Gastrocnemius medialis (tissue), 4 donors: ENCODE data around the gene S100A11. TPM values are rescaled to one million over a fixed set of nuclear protein-coding genes. Genes with fewer than 3 reads are reported as not detected.

Experiments used
- ATAC-seq, 2 donors: fragments of 150-250 bp; one replicate each; pipeline ENCODE4 v1.9.1; 2016
- DNase-seq, 2 donors: peaks; one replicate each; pipeline ENCODE4 v3.0.0-alpha.2; 2019
- H3K27ac ChIP-seq, 4 donors: fragments of 200-600 bp; sonication (generic); 1 replicate in 1 of 4; 2 replicates in 3 of 4; pipeline ENCODE4 v1.5.1; 2016 to 2018; ENCODE audit warnings: mild to moderate bottlenecking in 2 of 4, moderate library complexity in 1 of 4
- H3K27me3 ChIP-seq, 3 donors: fragments of 200-600 bp; sonication (generic) in 2 of 3; 1 replicate in 1 of 3; 2 replicates in 2 of 3; pipeline versions ENCODE4 v1.5.1 to v1.6.0; 2016 to 2019; ENCODE audit warnings: mild to moderate bottlenecking in 1 of 3, moderate library complexity in 1 of 3
- H3K36me3 ChIP-seq, 2 donors: fragments of 200-600 bp; sonication (generic) in 1 of 2; one replicate each; pipeline ENCODE4 v1.5.1; 2017 to 2018
- H3K4me1 ChIP-seq, 2 donors: fragments of 200-600 bp; sonication (generic) in 1 of 2; one replicate each; pipeline ENCODE4 v1.5.1; 2016 to 2017; ENCODE audit warnings: mild to moderate bottlenecking in 2 of 2
- H3K4me3 ChIP-seq, 4 donors: fragments of 200-600 bp; sonication (generic) in 3 of 4; 1 replicate in 1 of 4; 2 replicates in 3 of 4; pipeline ENCODE4 v1.5.1; 2016 to 2019; ENCODE audit warnings: mild to moderate bottlenecking in 2 of 4
- H3K9me3 ChIP-seq, 3 donors: fragments of 200-600 bp; sonication (generic) in 2 of 3; 1 replicate in 1 of 3; 2 replicates in 2 of 3; pipeline ENCODE4 v1.5.1; 2016 to 2019
- POLR2A ChIP-seq, 2 donors: fragments of 450-650 bp; IDR thresholded peaks; one replicate each; pipeline ENCODE4 v1.6.1; 2017; ENCODE audit warnings: antibody characterized with exemption in 2 of 2, mild to moderate bottlenecking in 2 of 2, moderate library complexity in 2 of 2
- in situ Hi-C, 4 donors: fragments of 200-750 bp; cut with MboI; loops; one replicate each; pipeline versions ENCODE4 v1.15.0 to v1.8.0; 2017; ENCODE audit warnings: low sequenced_read_pairs in 4 of 4
- intact Hi-C: fragments of 100-400 bp; cut with DNase I; formaldehyde crosslinking; loops from one replicate; pipeline ENCODE4 v1.15.1; 2023; ENCODE audit warnings: low total_unique reads
- total RNA-seq, 4 donors: library from RNA; depleted of rRNA; stranded (reverse); fragments of >200 nt; gene quantifications; one replicate each; pipeline versions ENCODE4 v1.1.0 to v1.2.3, GENCODE V29; 2016
- TF ChIP-seq, protein P1 (sequence below), 5 experiments: fragments of 450-650 bp in 3 of 5; fragments of 200-600 bp in 2 of 5; sonication (generic) in 2 of 5; IDR thresholded peaks in 4 of 5; conservative IDR thresholded peaks in 1 of 5; 1 replicate in 4 of 5; 2 replicates in 1 of 5; pipeline ENCODE4 v1.5.1; 2016 to 2019; ENCODE audit warnings: antibody characterized with exemption in 5 of 5, mild to moderate bottlenecking in 3 of 5, moderate library complexity in 3 of 5

S100A11 gene
- total RNA-seq, 4 donors from 2014 or later, result 8.4 to 66.2 (median 29.8) TPM

DNA sequence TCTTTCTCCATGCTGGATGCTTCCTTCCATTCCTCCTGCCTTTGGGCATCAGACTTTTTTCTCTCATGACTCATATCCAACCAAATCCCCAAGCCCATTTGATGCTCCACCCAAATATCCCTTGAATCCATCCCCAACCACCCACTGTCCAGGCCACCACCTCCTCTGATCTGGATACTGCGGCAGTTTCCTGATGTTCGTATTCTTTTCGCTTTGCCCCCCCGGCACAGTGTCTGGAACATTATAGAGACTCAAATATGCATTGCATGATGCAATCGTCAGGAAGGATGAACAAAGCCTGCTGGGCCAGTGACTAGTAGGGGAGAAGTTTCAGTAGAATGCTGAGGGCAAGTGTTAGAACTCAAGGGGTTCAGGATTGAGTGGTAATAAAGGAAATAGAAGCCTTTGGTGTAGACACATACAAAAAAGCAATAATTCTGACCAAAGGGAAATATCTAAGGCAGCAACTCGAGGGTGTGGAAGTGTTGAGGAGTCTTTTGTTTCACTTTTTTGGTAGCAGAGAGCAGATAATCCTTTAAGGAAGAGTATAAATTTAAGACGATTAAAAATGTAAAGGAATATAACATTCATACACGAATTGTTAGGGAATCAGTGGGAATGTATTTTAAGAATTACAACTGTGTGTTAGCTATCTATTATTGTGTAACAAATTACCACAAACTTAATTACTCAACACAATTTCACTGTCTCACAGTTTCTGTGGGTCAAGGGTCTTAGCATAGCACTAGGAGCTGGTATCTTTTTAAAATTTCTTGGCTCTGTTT, 7.5 kb downstream of the S100A11 start:
- intact Hi-C loops (no loop called here), in situ Hi-C loops (no loop called here)
- Histone ChIP-seq H3K4me1 (peaks cover 3 to 6% of the 10 kb centered on the region in 2 donors), H3K36me3 (peaks cover 0 to 10% of the 10 kb centered on the region in 2 donors), H3K27ac (no peak overlapping the region), H3K4me3 (no peak overlapping the region), H3K9me3 (no peaks in the 10 kb centered on the region), H3K27me3 (no peaks in the 10 kb centered on the region)
- DNase-seq, result no peak
- TF ChIP-seq, protein P1, sequence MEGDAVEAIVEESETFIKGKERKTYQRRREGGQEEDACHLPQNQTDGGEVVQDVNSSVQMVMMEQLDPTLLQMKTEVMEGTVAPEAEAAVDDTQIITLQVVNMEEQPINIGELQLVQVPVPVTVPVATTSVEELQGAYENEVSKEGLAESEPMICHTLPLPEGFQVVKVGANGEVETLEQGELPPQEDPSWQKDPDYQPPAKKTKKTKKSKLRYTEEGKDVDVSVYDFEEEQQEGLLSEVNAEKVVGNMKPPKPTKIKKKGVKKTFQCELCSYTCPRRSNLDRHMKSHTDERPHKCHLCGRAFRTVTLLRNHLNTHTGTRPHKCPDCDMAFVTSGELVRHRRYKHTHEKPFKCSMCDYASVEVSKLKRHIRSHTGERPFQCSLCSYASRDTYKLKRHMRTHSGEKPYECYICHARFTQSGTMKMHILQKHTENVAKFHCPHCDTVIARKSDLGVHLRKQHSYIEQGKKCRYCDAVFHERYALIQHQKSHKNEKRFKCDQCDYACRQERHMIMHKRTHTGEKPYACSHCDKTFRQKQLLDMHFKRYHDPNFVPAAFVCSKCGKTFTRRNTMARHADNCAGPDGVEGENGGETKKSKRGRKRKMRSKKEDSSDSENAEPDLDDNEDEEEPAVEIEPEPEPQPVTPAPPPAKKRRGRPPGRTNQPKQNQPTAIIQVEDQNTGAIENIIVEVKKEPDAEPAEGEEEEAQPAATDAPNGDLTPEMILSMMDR (IDR thresholded peaks at IDR 0.05 in 4 of 5, conservative IDR thresholded peaks at IDR 0.05 in 1 of 5), result no peak
- TF ChIP-seq POLR2A (IDR thresholded peaks at IDR 0.05), result no peak
- no peak for ATAC-seq

DNA sequence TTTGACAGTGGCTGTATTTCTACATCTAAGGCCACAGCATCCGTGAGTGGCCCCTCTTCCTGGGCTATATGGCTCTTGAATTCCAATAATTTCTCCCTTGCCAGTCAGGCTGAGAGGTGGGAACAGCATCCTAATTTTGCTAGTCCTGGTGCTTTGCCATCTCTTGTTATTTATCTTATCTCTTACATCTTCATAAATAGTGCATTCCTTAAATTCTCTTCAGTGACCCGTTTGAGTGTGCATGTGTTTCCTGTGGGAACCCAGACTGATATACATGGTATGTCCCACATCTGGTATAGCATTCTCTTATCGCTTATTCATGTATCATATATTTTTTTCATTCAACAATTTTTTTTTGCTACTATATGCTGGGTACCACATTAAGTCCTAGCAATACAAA, 9.9 kb downstream of the S100A11 start:
- DNase-seq (no peak), ATAC-seq (no peak)
- intact Hi-C loops, result no loop called here
- no peaks in the 10 kb centered on the region for H3K9me3 ChIP-seq
- H3K4me3 ChIP-seq, result no peak overlapping the region
- H3K4me1 ChIP-seq, result no peaks in the 10 kb centered on the region
- no peak for TF ChIP-seq POLR2A (IDR thresholded peaks at IDR 0.05)
- TF ChIP-seq, protein P1 (IDR thresholded peaks at IDR 0.05 in 4 of 5, conservative IDR thresholded peaks at IDR 0.05 in 1 of 5), result no peak
- H3K36me3 ChIP-seq, result no peaks in the 10 kb centered on the region
- no peak overlapping the region for H3K27ac ChIP-seq
- in situ Hi-C loops, result no loop called here
- H3K27me3 ChIP-seq, result no peaks in the 10 kb centered on the region

DNA sequence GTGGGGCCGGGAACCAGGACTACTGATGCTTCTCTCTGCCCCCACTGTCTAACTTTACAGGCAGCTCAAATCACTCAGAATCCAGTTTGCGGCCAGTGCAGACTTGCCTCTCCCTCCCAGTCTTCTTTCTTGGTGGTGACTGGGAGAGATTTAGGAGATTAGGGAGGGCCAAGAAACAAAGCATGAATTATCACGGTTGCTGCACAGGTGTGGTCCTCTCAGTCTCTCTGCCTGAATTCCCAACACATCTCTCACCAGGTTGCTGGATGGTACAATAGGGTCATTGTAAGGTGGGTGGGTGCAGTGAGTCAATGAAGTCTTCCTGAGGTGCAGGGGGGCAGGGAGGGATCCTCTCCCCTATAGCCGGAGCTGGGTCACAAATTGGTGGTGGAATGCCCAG, 12.6 kb downstream of the S100A11 start:
- intact Hi-C loops, result no loop called here
- TF ChIP-seq, protein P1 (IDR thresholded peaks at IDR 0.05 in 4 of 5, conservative IDR thresholded peaks at IDR 0.05 in 1 of 5), result no peak
- TF ChIP-seq POLR2A (IDR thresholded peaks at IDR 0.05), result no peak
- in situ Hi-C loops, result no loop called here

DNA sequence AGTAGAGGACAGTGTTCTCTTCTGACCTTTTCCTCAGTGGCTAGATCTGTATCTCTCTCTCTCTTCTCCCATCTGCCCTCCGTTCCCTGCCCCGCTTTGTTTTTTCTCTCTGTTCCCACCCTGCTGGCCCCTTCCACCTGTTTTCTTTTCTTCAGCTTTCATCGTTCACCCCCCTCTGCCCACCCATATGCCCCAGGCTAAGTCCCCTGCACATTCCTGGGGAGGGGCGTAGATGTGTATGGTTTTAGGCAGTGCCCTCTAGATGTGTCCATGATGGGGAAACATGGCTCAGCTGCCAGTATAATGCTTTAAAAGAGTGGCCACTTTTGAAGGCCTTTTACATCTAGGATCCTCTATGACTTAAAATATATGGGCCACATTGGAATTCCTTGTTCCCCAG, 13.6 kb downstream of the S100A11 start:
- ATAC-seq, result no peak
- in situ Hi-C loops (no loop called here), intact Hi-C loops (no loop called here)
- no peak for TF ChIP-seq POLR2A (IDR thresholded peaks at IDR 0.05)
- TF ChIP-seq, protein P1 (IDR thresholded peaks at IDR 0.05 in 4 of 5, conservative IDR thresholded peaks at IDR 0.05 in 1 of 5), result no peak
- H3K9me3 ChIP-seq, result no peaks in the 10 kb centered on the region
- no peaks in the 10 kb centered on the region for H3K36me3 ChIP-seq
- no peaks in the 10 kb centered on the region for H3K27me3 ChIP-seq
- H3K4me3 ChIP-seq, result no peak overlapping the region
- no peak overlapping the region for H3K27ac ChIP-seq
- no peak for DNase-seq
- H3K4me1 ChIP-seq, result no peaks in the 10 kb centered on the region

More for the DNA sequence above, 12.6 kb downstream of the S100A11 start:
- Histone ChIP-seq H3K27me3 (no peaks in the 10 kb centered on the region), H3K27ac (no peak overlapping the region), H3K9me3 (no peaks in the 10 kb centered on the region), H3K4me1 (no peaks in the 10 kb centered on the region), H3K36me3 (no peaks in the 10 kb centered on the region), H3K4me3 (no peak overlapping the region)
- ATAC-seq (no peak), DNase-seq (no peak)
